ENCODE measurements around the gene FRMD4A. TPM values are rescaled to one million over a fixed set of nuclear protein-coding genes. Genes with fewer than 3 reads are reported as not detected.
"Not testable (repeated sequence)": the region's sequence is repeated elsewhere in the genome, so short reads cannot be mapped to it uniquely, and the experiment has no call there.

The FRMD4A gene
- total RNA-seq, 1 donor from 2014 or later: 20.2 TPM

GRCh38 chr10:13787015-13787421 lies 543.7 kb downstream of the FRMD4A start:
- Histone ChIP-seq H3K27ac (no peak overlapping the region), H3K9ac (no peak overlapping the region)
- peaks cover 24% of the 10 kb centered on the region for H3K4me1 Mint-ChIP-seq

GRCh38 chr10:13784067-13784466 lies 546.7 kb downstream of the FRMD4A start:
- no peak overlapping the region for H3K27ac Mint-ChIP-seq
- H4K20me1 ChIP-seq (ENCODE audit: low read depth): no peaks in the 10 kb centered on the region
- no peak overlapping the region for H3K4me3 ChIP-seq
- H3K27ac ChIP-seq: no peak overlapping the region
- H2AFZ ChIP-seq (replicated peaks): no peak overlapping the region
- no peak overlapping the region for H3K9ac ChIP-seq
- no peaks in the 10 kb centered on the region for H3K36me3 ChIP-seq
- no peaks in the 10 kb centered on the region for H3K79me2 ChIP-seq (ENCODE audit: low read depth)
- peaks cover 11% of the 10 kb centered on the region for H3K36me3 Mint-ChIP-seq
- H3K27me3 ChIP-seq: no peaks in the 10 kb centered on the region
- no peaks in the 10 kb centered on the region for H3K9me3 ChIP-seq (ENCODE audit: low read depth)
- no peaks in the 10 kb centered on the region for H3F3A ChIP-seq (ENCODE audit: low read depth)
- H3K4me1 ChIP-seq: peaks cover 4% of the 10 kb centered on the region
- H3K4me3 Mint-ChIP-seq: no peak overlapping the region
- no peak overlapping the region for H3K4me2 ChIP-seq
- H3K27me3 Mint-ChIP-seq (ENCODE audit: insufficient read depth, low read depth): peaks cover 2% of the 10 kb centered on the region
- peaks cover 21% of the 10 kb centered on the region for H3K4me1 Mint-ChIP-seq
- DNase-seq (ENCODE audit: low spot score): peak; percentile 48
- TF ChIP-seq CTCF (IDR thresholded peaks at IDR 0.05) (peak; percentile 45), EZH2phosphoT487 (IDR thresholded peaks at IDR 0.05) (no peak), EZH2 (IDR thresholded peaks at IDR 0.05) (no peak)
- H3K9me3 Mint-ChIP-seq: no peaks in the 10 kb centered on the region

More at GRCh38 chr10:13787015-13787421, 543.7 kb downstream of the FRMD4A start:
- Histone ChIP-seq H3K9me3 (ENCODE audit: low read depth) (no peaks in the 10 kb centered on the region), H3K27me3 (no peaks in the 10 kb centered on the region), H2AFZ (replicated peaks) (no peak overlapping the region), H3K4me1 (peaks cover 4% of the 10 kb centered on the region), H3K36me3 (no peaks in the 10 kb centered on the region), H3K79me2 (ENCODE audit: low read depth) (no peaks in the 10 kb centered on the region), H3K4me2 (no peak overlapping the region), H4K20me1 (ENCODE audit: low read depth) (no peaks in the 10 kb centered on the region), H3F3A (ENCODE audit: low read depth) (no peaks in the 10 kb centered on the region), H3K4me3 (no peak overlapping the region)
- no peak for TF ChIP-seq EZH2 (IDR thresholded peaks at IDR 0.05)
- TF ChIP-seq CTCF (IDR thresholded peaks at IDR 0.05): no peak
- TF ChIP-seq EZH2phosphoT487 (IDR thresholded peaks at IDR 0.05): no peak
- Mint-ChIP-seq H3K27ac (no peak overlapping the region), H3K36me3 (peaks cover 3% of the 10 kb centered on the region), H3K9me3 (no peaks in the 10 kb centered on the region), H3K27me3 (ENCODE audit: insufficient read depth, low read depth) (peaks cover 2% of the 10 kb centered on the region), H3K4me3 (no peak overlapping the region)
- no peak for DNase-seq (ENCODE audit: low spot score)

GRCh38 chr10:13779748-13780147 lies 551.0 kb downstream of the FRMD4A start:
- no peak overlapping the region for H3K4me3 ChIP-seq
- H3F3A ChIP-seq (ENCODE audit: low read depth): peaks cover 5% of the 10 kb centered on the region
- peaks cover 3% of the 10 kb centered on the region for H3K27me3 Mint-ChIP-seq (ENCODE audit: insufficient read depth, low read depth)
- no peak for TF ChIP-seq EZH2phosphoT487 (IDR thresholded peaks at IDR 0.05)
- TF ChIP-seq CTCF (IDR thresholded peaks at IDR 0.05): no peak
- TF ChIP-seq EZH2 (IDR thresholded peaks at IDR 0.05): no peak
- no peak overlapping the region for H3K4me2 ChIP-seq
- no peak overlapping the region for H3K27ac Mint-ChIP-seq
- no peak for DNase-seq (ENCODE audit: low spot score)
- peaks cover 2% of the 10 kb centered on the region for H3K9me3 Mint-ChIP-seq
- H3K9me3 ChIP-seq (ENCODE audit: low read depth): no peaks in the 10 kb centered on the region
- H3K9ac ChIP-seq: no peak overlapping the region
- no peak overlapping the region for H3K4me3 Mint-ChIP-seq
- no peaks in the 10 kb centered on the region for H4K20me1 ChIP-seq (ENCODE audit: low read depth)
- peaks cover 6% of the 10 kb centered on the region for H3K4me1 ChIP-seq
- no peaks in the 10 kb centered on the region for H3K27me3 ChIP-seq
- H3K36me3 Mint-ChIP-seq: peaks cover 24% of the 10 kb centered on the region
- H3K79me2 ChIP-seq (ENCODE audit: low read depth): no peaks in the 10 kb centered on the region
- H2AFZ ChIP-seq (replicated peaks): no peak overlapping the region
- H3K4me1 Mint-ChIP-seq: peaks cover 11% of the 10 kb centered on the region
- no peak overlapping the region for H3K27ac ChIP-seq
- peaks cover 5% of the 10 kb centered on the region for H3K36me3 ChIP-seq

GRCh38 chr10:13778693-13778960 lies 552.1 kb downstream of the FRMD4A start:
- H3K4me2 ChIP-seq; H2AFZ ChIP-seq (replicated peaks); H3K27me3 Mint-ChIP-seq (ENCODE audit: insufficient read depth, low read depth); H3K9me3 ChIP-seq (ENCODE audit: low read depth); H3K4me3 Mint-ChIP-seq; H3F3A ChIP-seq (ENCODE audit: low read depth); H3K79me2 ChIP-seq (ENCODE audit: low read depth); DNase-seq (ENCODE audit: low spot score); H3K9me3 Mint-ChIP-seq; H3K27ac ChIP-seq; H3K4me1 ChIP-seq; H3K9ac ChIP-seq; H3K36me3 ChIP-seq; H3K27me3 ChIP-seq; H4K20me1 ChIP-seq (ENCODE audit: low read depth); H3K4me3 ChIP-seq; H3K4me1 Mint-ChIP-seq: not testable (repeated sequence)
- peak overlapping the region; percentile 83 for H3K27ac Mint-ChIP-seq
- peaks cover 29% of the 10 kb centered on the region for H3K36me3 Mint-ChIP-seq

Measured in neural progenitor cell (in vitro differentiated cells).